ENCODE results near the gene PPP2R5B. TPM values are rescaled to one million over a fixed set of nuclear protein-coding genes. Genes with fewer than 3 reads are reported as not detected.

PPP2R5B gene
- total and polyA plus RNA-seq, 9 of the 15 experiments (the other 6 are each of a cell fraction or from before 2014, with no cell fraction given), result 0.10 to 7.8 (median 3.3) TPM

- no peak overlapping the region for H2AFZ ChIP-seq (ENCODE audit: low read depth, low read length)
- no peak for TF ChIP-seq ZBTB17 (CRISPR knock-in tag; IDR thresholded peaks at IDR 0.05)
- TF ChIP-seq PBX2 (CRISPR knock-in tag; IDR thresholded peaks at IDR 0.05; ENCODE audit: low read depth), result no peak
- 0 out of 2 replicates have a peak, but pooled peaks have one; percentile 33 for TF ChIP-seq PBX2 (tag; conservative IDR thresholded peaks at IDR 0.05; ENCODE audit: low read depth)
Observed at GRCh38 chr11:64880240-64881001, 44.1 kb upstream of the PPP2R5B start.

More at GRCh38 chr11:64880240-64881001, 44.1 kb upstream of the PPP2R5B start:
- no peak overlapping the region for H3K4me2 ChIP-seq (ENCODE audit: insufficient read depth, low read length)
- H3K9me1 ChIP-seq (ENCODE audit: control insufficient read depth, insufficient read depth, low read length), result no peaks in the 10 kb centered on the region
- peaks cover 14% of the 10 kb centered on the region; the same call in 1 of the 2 replicates for H4K20me1 ChIP-seq (replicated peaks; ENCODE audit: control insufficient read depth, insufficient read depth, low read length)
- ATAC-seq (no peak), FAIRE-seq (no peak), DNase-seq (ENCODE audit: extremely low read depth in 1 of 4, low spot score in 3 of 4) (no peak)
- peaks cover 8% of the 10 kb centered on the region; the same call in 1 of the 3 replicates for H3K36me3 ChIP-seq (ENCODE audit: control insufficient read depth, insufficient read depth, low read length)
- no TSS peak for BruUV-seq (replicated peaks)
- in situ Hi-C loops (cut with MboI) (no loop called here), intact Hi-C loops (cut with micrococcal nuclease) (loop anchor here (10.0 kb wide), 1 partner anchor 234 kb away; the partner anchor contains the start of genes TM7SF2 and ZNHIT2)
- H3K27ac ChIP-seq (ENCODE audit: extremely low read depth, low read depth, low read length), result no peak overlapping the region
- H3K4me1 ChIP-seq (replicated peaks in 1 of 2; ENCODE audit: control insufficient read depth in 2 of 2, insufficient read depth in 2 of 2, low read length in 2 of 2), result peaks cover 32 to 65% of the 10 kb centered on the region in 2 experiments
- no peak overlapping the region for H3K9ac ChIP-seq (ENCODE audit: insufficient read depth in 1 of 2, low read depth in 2 of 2, low read length in 2 of 2)
- H3K9me3 ChIP-seq (replicated peaks; ENCODE audit: control insufficient read depth, insufficient read depth, low read depth, low read length), result no peaks in the 10 kb centered on the region
- H3K4me3 ChIP-seq, result no peak overlapping the region
- WGBS (ENCODE audit: insufficient coverage, low coverage, missing lambda C conversion rate), result 65% methylated on average over 14 of the region's 14 CpGs
- peaks cover 41% of the 10 kb centered on the region for H3K79me2 ChIP-seq (ENCODE audit: control insufficient read depth, insufficient read depth, low read length)
- POLR2A ChIA-PET, result interaction anchor here (0.5 to 9.0 kb wide), 5 partner anchors 9 to 237 kb away, joined by 3 to 109 read pairs (median 3); partner anchors contain the start of gene ZNHIT2
- CTCF ChIA-PET (ENCODE audit: low intra/inter-chr PET ratio), result no interaction called here
- H3K27me3 ChIP-seq (ENCODE audit: control insufficient read depth in 2 of 2, insufficient read depth in 2 of 2, low read length in 2 of 2), result no peaks in the 10 kb centered on the region
